CD4-positive, alpha-beta T cell treated with Interleukin-17A for 4 hours (primary cell): ENCODE measurements around the gene COX7A2.
A peak's percentile ranks its signal among the peaks of the same experiment; 100 is the strongest.

ENCODE experiments used
- DNase-seq: peaks from one replicate; pipeline ENCODE4 v3.0.0-alpha.2; 2020; ENCODE audit warnings: mixed read lengths

Gene COX7A2, protein sequence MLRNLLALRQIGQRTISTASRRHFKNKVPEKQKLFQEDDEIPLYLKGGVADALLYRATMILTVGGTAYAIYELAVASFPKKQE

DNA sequence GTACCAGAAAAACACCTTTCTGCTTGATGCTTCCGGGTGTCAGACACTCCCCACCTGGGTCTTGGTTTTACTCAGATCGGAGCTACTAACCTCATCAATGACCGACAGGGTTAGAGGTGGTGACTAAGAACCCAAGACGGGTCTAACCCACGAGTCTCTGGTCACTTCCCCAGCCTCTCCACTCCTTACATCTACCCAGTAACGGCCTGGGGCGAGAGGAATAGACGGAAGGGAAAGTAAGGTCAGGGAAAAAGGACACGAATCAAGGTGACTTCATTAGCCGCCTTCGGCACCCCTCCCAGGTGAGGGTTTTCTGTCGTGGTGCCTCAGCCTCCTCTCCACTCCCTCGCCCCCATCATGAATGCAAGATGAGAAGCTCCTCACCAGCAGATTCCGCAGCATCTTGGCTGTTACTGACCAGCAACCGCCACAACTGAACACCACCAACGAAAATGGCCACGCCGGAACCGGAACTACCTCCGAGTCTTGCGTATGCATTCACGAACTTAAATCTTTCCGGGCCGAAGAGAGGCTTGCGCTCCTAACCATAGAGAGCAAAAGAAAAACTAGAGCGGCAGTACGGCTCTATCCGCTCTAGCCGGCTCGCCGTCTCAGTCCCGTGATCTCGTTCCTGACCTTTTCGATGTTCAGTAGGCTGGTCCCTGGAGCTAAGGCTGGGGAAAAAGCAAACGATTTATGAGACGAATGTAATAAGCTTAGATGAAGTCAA lies at the start of gene COX7A2:
TSS of gene COX7A2 (minus strand) at position 469 of the 730 bp plus-strand sequence. CDS start at position 402, 67 bp downstream.
- DNase-seq = peak; percentile 83

DNA sequence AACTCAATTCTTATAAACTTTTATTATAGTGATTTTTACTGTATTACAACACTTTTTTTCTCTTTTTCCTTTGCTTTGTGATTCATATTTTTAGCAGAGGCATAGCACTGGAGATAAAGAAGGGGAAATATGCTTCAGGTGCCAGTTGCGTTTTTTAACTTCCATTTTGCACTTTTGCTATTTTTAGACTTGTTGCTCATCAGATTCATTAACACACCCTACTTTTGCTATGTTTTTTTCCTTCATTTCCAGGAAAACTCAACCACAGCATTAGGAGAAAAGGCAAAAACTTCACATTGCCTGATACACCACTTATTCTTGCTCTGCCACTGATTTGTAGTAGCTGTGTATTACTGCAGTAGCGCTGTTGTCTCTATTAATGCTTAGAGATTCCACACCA lies 49.0 kb upstream of the COX7A2 start:
- no peak for DNase-seq

GRCh38 chr6:75291744-75292143 lies 48.1 kb upstream of the COX7A2 start:
- DNase-seq = no peak

DNA sequence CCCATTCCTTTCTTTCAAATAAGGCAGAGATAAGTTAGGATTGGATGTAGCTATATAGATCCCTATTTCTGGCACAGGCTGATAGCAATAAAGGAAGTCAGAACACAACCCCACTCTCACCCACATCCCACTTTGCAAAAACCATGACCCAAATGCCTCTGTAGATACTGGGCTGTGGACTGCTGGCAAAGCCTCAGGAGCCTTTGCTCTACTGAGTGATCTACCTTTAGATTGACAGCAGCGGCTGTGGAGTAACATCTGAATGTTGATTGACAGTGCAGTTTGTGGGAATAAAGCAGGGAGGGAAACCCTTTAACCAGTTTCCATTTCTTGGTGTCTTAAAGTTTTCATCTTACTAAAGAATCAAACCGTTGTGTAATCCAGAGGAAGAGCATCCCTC lies 47.7 kb upstream of the COX7A2 start:
- no peak for DNase-seq

DNA sequence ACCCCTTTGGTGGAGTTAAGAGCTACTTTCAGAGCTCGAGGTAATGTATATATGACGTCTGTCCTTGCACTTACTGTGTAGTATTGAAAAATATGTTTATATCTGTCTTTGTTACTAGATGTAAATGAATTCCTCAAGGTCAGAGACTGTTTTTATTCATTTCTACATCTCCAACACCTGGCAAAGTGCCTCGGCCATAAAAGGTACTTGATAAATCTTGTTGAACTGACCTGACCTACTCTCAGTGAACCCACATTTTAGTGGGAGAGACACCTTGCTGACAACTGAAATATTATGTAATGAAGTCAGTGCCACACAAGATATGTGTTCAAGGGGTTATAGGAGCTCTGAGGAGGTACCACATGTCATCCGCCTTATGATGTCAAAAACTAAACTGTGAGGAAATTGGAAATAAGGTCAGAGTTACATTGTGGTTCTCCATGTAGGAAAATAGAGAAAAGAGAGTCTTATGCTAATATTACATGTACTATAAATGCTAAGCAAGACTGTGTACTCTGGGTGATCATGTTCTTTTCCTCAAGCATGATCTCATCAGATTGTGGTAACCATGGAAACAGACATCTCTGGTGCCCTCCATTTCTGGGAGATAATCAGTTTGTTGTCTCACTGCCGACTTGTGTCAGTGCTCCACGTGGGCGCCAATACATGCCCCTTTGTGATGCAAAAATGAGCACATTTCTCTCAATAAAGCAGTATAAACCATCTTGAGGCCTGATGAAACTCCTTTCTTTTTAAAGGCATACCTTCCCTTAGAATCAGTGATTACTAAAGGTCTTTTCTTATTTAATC lies 46.7 kb upstream of the COX7A2 start:
- no peak for DNase-seq

GRCh38 chr6:75288023-75288422 lies 44.4 kb upstream of the COX7A2 start:
- DNase-seq = no peak

- no peak for DNase-seq
Observed at GRCh38 chr6:75287424-75287823, 43.8 kb upstream of the COX7A2 start.

DNA sequence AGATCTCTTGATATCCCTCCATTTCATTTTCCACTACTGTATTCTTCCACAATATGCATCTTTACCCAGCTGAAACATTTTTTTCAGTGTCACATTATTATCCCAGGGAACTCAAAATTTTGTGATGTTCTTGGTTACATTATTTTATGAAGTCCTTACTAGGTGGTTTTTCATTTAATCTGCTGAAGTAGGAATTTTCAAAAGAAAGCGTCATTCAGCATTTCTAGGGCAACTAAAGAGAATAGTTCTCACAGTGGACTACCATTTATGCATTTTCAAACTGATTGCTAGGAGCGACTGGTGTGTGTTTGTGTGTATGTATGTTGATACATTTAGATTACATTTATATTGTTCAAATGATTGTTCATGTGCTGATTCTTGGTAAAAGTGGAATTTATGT lies 43.4 kb upstream of the COX7A2 start:
- DNase-seq = no peak

GRCh38 chr6:75285283-75285639 lies 41.7 kb upstream of the COX7A2 start:
- DNase-seq = no peak

DNA sequence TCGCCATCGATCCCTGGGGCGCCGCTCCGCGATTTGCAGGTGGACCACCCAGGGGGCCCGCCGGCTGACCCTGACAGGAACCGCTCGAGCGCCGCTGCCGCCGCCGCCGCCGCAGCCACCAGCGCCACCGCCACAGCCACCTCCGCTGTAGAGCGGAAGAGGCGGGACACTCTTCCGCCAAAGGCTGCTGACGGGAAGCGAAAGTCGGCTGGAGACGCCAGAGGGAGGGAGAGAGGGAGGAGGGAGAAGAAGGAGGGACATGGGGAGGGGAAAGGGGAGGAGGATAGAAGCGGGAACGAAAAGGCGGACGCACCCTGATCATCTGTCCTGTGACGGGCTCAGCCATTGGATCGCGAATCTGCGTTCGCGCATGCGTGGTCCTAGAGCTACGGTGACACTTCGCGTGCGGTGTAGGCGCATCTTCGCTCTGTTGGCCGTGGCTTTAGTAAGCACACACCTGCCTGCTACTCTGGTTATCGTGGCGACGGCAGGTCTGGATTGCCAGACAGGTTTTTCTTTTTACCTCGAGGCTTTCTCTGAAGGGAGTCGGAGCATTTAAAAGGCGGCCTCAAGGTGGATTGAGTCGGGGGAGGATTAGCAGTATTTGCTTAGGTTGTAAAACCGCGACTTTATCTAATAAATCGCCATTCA lies 41.2 kb upstream of the COX7A2 start, which contains the start of gene TMEM30A:
TSS of gene TMEM30A (minus strand) at position 161 of the 651 bp plus-strand sequence. CDS start at position 7, 154 bp downstream.
- peak; percentile 97 for DNase-seq

- peak; percentile 4 for DNase-seq
Observed at GRCh38 chr6:75283907-75284631, 40.5 kb upstream of the COX7A2 start.

GRCh38 chr6:75282706-75283105 lies 39.1 kb upstream of the COX7A2 start:
- DNase-seq = no peak

GRCh38 chr6:75281653-75282052 lies 38.1 kb upstream of the COX7A2 start:
- DNase-seq = no peak

DNA sequence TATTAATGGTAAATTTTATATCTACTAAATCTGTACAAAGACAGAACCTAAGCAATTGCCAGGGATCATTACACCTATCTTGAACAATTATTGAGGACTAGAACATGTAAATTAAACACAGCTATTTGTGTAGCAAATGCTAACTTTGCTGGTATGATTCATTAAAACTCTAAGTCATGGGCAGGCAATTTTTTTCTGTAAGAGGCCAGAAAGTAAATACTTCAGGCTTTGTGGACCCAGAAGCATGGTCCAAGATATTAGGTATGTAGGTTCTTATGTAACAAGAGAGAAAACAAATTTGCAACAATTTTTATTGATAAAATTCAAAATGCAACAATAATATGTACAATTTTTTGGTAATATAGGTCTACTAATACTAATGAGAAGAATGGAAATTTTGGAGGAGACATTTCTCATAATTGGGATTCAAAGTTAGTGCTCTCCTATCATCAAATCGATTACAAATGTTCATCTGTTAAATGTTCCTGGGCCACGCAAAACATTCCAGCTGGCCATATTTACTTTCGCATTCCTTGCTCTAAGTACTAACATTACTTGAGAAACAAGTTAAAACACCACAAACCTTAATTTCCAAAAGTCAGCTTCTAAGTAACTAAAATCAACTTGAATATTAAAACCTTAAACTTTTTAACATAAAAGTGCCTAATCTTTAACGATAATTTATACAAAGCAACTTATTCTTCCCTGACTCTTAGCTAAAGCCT lies 36.7 kb upstream of the COX7A2 start:
- no peak for DNase-seq

- no peak for DNase-seq
Observed at GRCh38 chr6:75279418-75279817, 35.8 kb upstream of the COX7A2 start.

- no peak for DNase-seq
Observed at GRCh38 chr6:75278474-75279077, 35.0 kb upstream of the COX7A2 start.

GRCh38 chr6:75275067-75275466 lies 31.5 kb upstream of the COX7A2 start:
- no peak for DNase-seq

DNA sequence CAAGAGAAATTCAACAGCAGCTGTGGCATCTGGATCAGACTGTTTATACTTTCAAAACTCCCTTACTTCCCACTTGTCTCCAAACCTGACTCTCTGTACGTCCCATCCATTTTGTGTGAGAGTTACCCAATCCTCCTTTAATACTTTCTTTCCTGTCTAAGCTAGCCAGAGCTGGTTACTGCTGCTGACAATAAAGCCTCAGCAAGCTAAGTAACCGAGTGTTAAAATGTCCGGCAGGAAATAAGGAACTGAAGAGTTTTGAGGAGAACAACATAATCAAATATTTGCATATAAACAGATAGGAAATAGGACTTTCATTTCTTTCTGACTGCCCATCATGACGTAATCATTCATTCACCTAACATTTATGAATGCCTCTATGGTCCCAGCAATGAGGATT lies 29.4 kb upstream of the COX7A2 start:
- DNase-seq = no peak

DNA sequence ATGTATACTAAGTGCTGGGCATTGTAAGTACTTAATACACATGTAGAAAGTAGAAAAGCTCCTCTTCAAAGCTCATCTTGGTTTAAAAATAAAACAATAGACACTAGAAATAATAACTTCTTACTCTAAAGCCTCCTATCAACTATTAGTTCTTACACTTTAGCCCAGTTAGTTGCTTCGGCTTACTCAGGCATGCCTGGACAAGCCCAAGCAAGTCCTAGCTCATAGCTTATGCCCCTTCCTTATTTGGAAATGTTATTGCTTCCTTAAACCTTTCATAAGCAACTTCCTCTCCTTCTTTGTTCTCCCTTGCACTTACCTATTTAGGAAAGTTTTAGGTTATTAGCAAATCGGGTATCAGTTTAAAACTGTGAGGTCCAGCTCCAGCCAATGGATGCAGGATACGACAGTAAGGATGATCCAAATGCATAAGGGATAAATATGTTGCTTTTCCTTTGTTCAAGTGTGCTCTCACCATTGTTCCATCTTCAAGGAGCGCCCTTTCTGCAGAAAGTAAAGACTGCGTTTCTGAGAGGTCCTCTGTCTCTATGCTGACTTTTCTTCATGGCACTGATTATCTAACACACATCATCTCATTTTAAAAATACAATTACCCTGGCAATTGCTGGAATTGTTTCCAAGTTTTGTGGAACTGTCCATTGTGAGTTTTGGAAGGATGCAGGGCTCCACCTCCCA lies 28.7 kb upstream of the COX7A2 start:
- DNase-seq = no peak

DNA sequence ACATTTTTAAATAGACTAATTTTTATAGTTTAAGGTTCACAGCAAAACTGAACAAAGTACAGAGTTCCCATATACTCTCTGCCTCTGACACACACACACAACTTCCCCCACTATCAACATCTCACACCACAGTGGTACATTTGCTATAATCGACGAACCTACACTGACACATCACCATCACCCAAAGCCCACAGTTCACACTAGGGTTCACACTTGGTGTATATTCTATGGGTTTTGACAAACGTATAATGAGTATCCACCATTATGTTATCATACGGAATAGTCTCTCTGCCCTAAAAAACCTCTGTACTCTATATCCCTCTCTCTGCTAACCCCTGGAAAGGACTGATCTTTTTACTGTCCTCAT lies 25.4 kb upstream of the COX7A2 start:
- no peak for DNase-seq
